ENCODE measurements around the gene IL1RAPL1.

The IL1RAPL1 gene

DNA sequence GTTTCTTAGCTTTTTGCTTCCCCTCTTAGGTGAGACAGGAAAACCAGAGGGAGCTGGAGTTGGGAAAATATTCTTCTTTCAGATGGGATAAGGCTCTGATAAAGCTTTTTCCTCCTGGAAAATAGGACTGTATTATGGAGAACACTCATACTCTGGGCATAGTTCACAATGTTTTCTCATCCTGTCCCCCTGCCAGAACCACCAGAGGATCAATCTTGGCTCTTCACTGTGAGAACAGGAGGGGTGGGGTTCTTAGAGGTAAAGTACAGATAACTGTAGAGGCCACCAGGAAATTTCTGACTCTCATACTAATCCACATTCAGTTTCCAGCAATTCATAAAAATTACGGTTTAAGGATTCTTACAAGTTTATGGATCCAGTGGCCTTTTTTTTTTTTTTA, 966.3 kb downstream of the IL1RAPL1 start:
- FAIRE-seq = no peak

DNA sequence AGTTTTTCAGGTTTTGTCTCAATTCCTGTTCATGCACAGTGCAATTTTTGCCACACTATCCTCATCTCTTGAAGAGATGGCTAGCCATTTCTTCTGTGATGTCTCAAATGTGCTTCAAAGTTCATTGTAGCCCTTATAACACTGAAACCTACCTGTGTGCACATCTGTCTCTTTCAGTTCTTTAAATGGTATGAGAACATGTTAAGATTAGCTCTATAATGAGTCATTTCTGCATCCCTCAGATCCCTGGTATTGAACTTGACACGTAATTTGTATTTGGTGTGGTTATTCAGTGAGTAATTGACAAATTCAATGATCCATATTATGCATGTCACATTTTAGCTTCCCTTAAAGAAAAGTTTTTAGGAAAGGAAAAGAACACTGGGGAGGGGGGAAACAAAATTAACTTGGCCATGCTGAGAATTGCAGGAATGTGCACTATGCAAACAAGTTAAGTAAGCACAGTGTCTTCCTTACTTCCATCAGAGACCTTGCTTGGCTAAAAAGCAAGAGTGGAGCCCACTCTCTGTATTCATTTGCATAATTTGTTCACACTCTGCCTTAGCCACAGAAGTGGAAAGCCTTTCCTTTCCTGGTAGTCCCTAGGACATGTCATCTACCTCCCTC, 968.3 kb downstream of the IL1RAPL1 start:
- no peak for FAIRE-seq

DNA sequence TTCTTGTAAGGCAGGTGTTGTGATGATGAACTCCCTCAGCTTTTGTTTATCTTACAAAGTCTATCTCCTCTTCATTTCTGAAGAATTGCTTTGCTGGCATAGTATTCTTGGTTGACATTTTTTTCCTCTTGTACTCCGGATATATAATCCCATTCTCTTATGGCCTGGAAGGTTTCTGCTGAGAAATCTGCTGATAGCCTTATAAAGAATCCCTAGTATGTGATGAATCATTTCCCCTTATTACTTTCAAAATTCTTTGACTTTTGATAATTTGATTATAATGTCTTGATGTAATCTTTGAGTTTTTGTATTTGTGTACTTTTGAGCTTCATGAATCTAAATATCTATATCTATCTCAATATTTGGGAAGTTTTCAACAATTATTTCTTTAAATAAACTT, 972.8 kb downstream of the IL1RAPL1 start:
- no peak for FAIRE-seq

DNA sequence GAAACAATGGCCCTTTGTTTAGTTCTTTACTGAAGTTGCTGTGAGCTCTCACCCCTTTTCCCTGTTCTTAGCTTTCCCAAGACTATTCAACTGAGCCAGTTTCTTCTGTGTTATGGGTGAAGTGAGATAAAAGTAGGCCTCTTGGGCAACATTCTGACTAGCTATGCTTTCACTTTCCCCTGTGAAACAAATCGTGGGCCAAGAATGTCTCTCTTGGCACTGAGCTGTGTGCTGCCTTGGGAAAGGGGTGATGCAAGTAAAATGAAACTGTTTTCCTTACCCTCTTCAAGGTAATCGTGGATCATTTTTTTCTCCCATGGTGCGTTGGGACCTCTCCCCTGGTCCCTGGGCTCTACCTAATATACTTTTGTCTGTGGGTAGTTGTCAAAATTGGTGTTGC, 974.2 kb downstream of the IL1RAPL1 start:
- no peak for FAIRE-seq

DNA sequence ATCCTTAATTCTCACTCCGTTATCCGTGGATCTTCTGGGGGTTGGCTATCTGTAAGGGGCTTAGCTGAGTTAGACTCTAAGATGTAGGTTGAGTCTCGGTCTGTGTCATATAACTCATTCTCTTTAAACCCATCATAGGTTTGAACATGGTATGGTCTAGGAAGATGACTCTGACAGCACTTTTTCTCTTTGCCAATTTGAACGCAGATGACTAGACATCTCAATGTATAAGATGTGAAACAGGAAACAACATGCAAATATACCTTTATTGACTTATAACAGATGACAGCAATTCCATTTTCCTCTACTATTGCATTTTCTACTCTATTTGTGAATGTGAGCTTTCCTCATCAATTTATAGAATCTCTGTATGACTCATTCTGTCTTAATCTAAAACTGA, 993.3 kb downstream of the IL1RAPL1 start:
- FAIRE-seq = no peak

DNA sequence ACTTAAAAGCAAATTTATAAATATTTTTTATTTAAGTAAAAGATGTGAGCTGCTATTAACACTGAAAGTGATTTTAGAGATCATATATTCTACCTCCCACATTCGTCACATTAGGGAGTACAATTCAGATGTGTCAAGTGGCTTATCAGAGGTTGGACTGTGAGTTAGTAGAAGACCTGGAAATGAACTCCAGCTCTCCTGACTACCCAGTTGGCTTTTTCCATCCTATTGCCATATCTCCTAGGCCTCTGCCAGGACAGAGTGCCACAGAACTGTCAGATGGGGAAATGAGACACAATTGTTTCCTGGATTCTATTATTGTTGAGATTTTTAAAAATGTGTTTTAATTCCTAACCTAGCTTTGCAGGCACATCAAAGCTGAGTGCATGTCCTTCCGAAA, 994.0 kb downstream of the IL1RAPL1 start:
- no peak for FAIRE-seq

DNA sequence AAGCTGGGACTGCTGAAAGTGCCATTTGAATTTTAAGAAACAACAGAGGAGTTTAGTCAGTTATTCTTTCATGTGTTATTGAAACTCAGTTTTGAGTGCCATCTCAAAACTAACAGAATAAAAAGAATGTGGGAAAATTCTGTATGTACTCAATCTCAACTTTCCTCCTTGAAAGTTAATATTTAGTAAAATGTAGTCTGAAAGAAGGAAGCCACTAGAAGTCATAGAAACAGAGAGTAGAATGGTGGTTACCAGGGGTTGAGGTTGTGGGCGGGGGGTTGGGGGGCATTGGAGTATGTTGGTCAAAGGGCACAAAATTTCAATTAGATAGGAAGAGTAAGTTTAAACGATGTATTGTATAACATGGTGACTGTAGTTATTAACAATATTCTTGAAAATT, 999.9 kb downstream of the IL1RAPL1 start:
- no peak for FAIRE-seq

DNA sequence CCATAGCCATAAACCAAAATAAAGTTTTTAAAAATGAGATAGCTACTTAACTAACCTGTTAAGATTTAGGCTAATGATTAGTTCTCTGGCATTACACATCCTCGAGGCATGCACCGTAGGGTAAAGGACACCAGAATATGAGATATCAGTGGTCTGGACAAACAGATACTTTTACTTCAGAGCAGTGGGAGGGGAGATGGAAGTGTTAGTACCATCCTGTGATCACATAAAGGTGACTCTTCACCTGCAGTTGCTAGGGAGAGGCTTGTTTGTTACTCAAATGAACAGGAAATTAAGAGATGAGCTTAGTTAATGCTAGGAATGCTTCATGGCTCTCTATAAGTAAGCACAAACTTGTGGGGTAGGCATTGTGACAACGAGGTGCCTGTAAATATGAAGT, 1003.7 kb downstream of the IL1RAPL1 start:
- FAIRE-seq = no peak

DNA sequence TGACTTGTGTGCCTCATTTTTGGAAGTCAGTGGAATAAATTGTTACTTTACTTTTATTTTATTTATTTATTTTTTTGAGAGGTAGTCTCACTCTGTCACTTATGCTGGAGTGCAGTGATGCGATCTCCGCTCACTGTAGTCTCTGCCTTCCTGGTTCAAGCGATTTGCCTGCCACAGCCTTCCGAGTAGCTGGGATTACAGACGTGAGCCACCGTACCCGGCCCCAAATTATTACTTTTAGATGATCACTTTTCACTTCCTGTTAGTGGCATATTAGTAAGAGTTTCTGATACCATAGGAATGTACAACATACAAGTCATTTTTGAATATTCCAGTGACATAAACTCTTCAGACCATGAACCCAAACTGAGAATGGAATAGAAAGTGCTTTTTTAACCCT, 1017.1 kb downstream of the IL1RAPL1 start:
- no peak for FAIRE-seq

DNA sequence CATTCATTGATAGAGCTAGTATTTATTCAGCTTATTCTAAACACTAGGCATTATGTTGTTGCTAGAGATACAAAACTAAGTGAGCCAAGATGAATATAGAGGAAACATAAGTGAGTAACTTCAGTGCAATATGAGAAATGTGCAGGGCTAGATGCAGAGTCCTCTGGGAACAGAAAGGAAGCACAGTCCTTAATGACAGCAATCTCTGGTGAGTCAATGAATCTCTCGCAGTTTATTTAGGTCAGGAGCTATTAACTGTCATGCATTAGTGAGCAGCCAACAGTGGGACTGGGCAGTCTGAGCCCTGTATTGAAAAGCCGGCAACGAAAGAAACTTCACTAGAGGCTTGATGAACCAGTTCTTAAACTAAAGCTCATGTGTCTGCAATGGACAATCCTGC, 1030.0 kb downstream of the IL1RAPL1 start:
- FAIRE-seq = no peak

DNA sequence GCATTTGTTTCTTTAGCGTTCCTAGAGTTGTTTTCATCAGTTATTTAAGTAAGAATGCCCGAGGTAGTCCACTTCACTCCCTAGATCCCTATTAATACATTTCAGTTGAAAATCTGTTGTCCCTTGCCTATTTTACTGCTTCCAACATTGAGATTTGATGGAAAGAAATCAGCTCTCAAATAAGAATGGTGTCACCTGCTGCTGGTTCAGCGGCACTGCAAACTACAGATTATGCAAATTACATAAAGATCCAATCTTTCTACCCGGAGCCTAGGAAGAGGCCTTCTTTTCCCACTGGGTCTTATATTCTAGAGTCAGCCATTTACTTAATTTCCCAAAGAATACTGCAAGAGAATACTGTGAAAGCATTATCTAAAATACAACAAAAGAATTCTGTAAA, 1030.5 kb downstream of the IL1RAPL1 start:
- no peak for FAIRE-seq

DNA sequence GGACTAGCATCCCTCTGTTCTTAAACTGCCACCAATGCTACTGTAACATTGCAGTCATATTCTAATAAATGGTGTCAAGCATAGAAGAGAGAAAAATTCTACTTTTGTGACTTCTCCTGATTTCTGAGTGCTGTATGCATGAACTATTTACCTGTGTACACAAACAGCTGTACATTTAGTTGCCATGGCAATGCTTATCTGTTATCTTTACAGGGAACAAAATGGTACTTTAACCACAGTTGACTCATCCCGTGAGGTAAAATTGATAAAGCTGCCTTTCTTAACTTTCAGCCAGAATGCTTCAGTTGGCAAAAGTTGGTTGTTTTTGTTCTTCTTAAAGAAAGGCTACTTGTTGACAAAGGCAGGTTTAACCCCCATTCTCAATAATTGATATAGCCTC, 1040.6 kb downstream of the IL1RAPL1 start:
- no peak for FAIRE-seq

DNA sequence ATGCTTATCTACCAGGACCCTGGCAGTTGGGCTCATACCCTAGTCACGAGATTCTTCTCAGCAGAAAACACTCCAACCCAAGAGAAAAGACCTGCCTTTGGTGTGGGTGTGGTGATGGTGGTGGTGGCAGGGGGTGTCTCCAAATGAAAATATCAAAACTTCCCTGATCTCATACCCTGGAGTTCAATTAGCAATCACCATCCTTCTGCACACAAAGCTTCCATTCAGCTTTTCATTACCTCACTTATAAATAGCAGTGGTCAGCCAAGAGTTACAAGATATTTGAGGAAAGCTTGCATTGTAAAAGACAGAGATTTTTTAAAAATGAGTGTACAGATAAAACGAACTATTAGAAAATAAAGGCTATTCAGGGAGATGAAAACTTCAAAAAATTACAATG, 1047.3 kb downstream of the IL1RAPL1 start:
- FAIRE-seq = no peak

DNA sequence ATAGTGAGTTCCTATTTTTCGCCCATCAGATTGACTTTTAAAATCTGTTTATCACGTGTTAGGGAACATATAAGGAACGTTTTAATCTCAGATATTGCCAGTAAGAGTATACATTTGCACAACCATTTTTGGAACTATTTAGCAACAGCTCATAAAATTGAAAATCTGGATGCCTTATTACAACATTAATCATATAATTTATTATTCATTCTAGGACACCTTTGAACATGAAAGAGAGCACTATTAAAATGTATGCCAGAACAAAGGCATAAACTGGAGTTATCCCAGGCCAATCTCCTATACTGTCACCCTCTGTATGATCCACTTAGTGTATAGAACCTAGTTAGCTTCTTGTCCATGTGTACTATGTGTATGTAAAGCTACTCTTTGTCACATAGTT, 1049.1 kb downstream of the IL1RAPL1 start:
- no peak for FAIRE-seq

DNA sequence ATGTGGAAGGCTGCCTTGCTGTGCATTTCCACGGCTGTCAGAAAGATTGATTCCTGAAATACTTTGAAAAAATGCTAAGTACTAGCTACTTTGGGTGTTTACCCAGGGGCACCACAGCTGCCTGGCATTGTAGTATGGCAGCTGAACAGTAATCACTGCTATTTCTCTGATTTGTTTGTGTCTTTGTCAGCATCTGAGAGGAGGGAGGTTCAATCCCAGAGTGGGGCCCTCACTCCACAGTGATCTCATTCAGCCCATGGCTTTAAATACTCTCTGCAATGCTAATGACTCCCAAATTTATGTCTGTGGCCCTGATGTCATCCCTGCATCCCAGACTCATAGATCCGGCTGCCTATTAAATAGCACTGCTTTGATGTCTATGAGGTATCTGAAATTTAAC, 1052.9 kb downstream of the IL1RAPL1 start:
- no peak for FAIRE-seq

DNA sequence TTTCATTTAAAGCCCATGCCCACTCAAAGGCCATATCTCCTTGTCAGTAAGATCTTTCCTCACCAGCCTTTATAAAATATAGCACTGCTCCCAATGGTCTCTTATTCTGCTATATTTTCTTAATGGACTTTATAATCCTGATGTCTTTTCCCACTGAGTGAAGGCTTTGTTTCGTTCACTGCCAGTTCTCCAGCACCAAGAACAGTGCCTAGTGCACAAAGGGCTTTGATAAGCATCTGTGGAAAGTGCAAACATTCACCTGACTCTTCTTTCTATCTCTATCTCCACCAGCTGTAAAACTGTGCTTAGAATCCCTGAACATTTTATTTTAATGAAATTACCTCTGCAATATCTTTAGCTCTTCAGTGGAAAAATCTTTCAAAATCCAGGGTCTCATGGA, 1054.2 kb downstream of the IL1RAPL1 start:
- FAIRE-seq = no peak

DNA sequence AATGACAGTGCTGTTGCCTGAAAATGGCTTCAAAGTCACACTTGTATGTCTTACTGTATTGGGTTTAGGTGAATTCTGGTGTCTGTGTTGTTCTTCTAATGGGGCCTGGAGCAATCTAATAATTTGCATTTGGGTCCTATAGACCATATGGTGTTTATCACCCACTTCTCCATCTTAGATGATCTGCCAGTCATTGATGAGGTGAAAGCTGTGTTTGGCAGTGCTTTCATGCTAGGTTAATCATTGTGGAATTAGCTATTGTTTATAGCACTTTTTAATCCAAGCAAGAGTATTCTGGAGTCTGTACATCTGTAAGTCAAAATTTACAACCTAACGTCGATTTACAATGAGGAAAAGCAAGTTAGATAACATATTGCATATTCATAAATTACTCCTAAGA, 1055.9 kb downstream of the IL1RAPL1 start:
- no peak for FAIRE-seq

DNA sequence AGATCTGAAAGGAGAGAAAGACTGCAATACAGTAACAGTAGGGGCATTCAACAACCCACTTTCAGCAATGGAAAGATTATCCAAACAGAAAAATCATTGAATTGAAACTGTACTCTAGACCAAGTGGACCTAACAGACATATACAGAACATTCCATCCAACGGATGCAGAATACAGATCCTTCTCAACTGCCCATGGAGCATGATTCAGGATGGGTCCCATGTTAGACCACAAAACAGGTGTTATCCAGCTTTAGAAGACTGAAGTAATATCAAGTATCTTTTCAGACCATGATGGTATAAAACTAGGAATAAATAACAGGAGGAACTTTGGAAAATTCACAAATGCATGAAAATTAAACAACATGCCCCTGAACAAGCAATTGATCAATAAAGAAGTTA, 1060.9 kb downstream of the IL1RAPL1 start:
- FAIRE-seq = no peak

DNA sequence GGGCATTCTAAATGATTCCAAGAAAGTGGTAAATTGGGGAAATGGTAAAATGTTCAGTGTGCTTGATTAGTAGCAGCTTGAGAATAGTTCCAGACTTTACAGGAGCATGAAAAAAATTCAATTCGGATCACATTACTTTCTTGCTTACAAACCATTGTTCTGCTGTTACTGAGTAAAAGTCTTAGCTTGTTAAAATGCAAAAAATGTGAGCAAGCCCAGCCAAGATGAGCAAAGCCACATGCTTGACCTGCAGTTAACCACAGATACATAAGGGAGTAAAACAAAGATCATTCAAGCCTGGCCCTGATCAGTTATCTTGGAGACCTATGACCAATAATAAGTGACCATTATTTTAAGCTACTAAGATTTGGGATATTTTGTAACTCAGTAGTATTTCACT, 1065.2 kb downstream of the IL1RAPL1 start:
- FAIRE-seq = no peak

DNA sequence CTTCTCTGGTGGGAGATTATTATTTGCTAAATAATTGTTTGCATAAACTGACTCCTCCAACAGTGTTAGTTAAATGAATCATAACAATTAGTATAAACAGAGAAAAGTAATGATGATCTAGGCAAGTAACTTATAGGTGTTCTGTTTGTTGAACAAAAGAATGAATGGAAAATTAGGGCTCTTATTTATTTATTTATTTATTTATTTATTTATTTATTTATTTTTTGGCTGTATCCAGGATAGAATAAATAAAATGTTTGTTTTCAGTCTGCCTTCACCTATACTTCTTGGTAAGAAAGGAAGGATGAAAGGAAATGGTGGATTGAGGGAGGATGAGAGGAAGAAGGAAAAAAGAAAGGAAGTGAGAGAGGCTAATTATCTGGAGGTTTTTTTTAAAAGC, 1066.5 kb downstream of the IL1RAPL1 start:
- no peak for FAIRE-seq

DNA sequence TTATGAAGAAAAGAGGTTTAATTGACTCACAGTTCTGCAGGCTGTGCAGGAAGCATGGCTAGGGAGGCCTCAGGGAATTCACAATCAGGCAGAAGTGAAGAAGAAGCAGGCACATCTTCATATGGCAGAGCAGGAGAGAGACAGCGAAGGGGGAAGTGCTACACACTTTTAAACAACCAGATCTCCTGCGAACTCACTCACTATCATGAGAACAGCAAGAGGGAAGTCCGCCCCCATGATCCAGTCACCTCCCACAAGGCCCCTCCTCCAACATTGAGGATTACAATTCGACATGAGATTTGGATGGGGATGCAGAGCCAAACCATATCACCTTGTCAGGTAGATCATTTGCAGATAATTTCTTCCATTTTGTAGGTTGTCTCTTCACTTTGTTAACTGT, 1072.7 kb downstream of the IL1RAPL1 start:
- FAIRE-seq = no peak

DNA sequence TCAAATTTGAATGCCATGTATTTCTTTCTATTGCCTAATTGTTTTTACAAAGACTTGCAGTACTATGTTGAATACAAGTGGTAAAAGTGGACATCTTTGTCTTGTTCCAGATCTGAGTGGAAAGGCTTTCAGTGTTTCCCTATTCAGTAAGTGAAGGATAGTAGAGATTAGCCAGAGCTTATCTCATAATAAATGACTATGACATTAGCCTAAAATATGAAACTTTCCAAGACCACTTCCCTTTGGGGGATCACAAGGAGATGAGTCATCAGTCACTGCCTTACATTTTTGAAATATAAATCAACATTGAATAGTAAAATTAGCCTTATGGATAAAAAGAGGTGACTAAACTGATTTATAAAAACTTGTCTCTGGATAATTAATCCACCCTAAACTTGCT, 1074.0 kb downstream of the IL1RAPL1 start:
- FAIRE-seq = no peak

DNA sequence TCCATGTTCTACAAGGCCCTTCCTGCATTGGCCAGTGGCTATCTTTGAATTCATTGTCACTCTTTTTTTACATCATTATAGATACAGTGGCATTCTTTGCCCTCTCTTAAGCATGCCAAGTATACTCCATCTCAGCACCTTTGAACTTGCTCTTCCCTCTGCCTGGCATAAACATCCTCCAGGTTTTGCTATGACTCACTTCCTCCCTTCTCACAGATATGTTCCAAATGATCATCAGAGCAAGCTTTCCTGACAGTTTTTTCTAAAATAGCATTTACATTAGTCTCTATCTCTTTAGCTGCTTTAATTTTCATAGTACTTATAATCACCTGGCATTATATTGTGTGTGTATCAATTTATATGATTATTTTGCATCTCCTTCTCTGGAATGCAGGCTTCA, 1074.9 kb downstream of the IL1RAPL1 start:
- no peak for FAIRE-seq

DNA sequence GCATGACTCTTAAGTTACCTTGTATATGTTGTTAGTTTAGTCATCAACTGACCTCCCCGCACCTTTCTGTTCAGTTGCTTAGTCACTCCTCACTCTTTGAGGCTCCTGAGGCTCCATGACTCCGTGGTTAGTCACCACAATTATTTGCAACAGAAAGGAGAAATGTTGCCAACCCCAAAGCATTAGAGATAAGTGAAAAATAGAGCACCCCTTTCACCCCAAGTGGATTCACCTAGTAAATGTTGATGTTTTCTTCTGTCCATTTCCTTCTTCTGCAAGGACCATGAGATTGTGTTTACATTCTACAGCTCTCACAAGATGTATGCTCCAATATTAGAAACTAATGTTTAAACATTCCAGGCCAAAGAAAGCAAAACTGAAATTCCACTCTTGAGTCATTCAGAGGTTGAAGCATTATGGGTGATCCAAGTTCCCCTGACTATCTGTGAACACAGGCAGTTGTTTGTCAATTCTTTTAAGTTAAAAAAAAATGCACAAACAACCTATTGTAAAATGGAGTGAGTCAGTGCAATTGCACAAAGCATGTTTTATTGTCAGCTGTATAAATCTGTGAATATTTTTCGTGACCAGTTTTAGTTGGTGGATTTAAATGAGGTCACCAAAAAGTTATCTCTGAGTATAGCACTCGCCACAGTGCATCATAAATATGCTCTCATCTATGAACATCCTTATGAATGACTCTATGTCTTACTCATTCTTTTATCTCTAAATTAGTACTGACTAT, 1075.7 kb downstream of the IL1RAPL1 start:
- FAIRE-seq = no peak

DNA sequence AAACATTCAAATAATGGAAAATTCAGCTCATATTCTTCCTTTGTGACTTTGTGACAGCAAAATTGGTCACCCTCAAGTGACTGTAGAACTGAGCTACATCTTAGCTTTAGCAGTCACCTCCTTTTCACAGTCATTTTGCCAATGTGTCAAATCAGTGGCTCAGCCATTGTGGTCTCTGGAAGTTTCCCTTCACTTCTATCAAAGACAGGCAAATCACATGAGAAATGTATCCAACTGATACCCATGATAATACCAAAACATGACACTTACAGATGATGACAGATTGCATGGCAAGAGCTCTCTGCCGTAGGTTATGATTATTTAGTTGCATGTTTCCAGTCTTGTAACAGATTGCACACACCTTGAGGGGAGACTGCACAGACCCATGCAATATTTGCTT, 1078.3 kb downstream of the IL1RAPL1 start:
- FAIRE-seq = no peak

Data from TTC549 (cell line).